ENCODE results near the gene GUK1. TPM values are rescaled to one million over a fixed set of nuclear protein-coding genes. Genes with fewer than 3 reads are reported as not detected.
A peak's percentile ranks its signal among the peaks of the same experiment; 100 is the strongest.

GUK1 gene
- total RNA-seq, 6 experiments from 2014 or later: 215 to 313 (median 247) TPM

DNA sequence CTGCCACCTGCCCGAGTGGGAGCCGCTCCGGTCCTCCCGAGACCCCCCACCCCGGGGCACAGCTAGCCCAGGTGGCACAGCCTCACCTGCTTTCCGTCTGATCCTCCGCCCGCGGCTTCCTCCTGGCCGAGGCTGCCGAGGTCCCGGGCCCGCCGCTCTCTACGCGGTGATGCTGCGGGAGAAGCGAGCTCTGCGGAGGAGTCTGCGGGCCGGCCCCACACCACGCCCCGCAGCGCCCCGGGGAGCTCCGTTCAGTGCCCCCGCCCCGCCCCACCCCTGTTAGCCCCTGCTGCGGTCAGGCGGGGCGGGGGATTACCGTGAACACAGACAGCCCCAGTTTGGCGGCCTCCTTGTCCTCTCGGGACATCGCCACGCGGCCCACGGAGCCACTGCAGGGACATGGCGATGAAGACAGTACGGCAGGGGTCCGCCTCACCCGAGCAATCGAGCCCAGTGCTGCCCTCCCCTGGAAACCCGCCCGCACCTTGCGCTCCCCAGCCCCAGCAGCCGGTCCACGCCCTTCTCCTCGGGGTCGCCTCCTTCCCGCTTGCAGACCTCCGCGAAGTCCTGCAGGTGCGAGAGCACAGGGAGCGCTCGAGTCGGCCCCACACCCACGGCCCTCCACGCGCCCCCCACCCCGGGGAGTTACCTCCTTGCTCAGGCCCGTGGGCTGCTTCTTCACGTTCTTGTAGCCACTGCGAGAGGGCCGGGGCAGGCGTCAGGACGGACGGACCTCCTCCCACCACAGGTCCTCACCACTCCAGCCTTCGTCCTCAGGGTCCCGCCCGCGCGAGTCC, 37.9 kb upstream of the GUK1 start:
- peak overlapping the region; percentile 81 for H3K4me3 Mint-ChIP-seq
- peak overlapping the region; percentile 49; the same call in 1 of the 2 replicates for H3K27ac Mint-ChIP-seq
- peaks cover 13% of the 10 kb centered on the region for H3K27me3 Mint-ChIP-seq (ENCODE audit: insufficient read depth)
- H3K9me3 Mint-ChIP-seq: no peaks in the 10 kb centered on the region
- TF ChIP-seq, protein P1, sequence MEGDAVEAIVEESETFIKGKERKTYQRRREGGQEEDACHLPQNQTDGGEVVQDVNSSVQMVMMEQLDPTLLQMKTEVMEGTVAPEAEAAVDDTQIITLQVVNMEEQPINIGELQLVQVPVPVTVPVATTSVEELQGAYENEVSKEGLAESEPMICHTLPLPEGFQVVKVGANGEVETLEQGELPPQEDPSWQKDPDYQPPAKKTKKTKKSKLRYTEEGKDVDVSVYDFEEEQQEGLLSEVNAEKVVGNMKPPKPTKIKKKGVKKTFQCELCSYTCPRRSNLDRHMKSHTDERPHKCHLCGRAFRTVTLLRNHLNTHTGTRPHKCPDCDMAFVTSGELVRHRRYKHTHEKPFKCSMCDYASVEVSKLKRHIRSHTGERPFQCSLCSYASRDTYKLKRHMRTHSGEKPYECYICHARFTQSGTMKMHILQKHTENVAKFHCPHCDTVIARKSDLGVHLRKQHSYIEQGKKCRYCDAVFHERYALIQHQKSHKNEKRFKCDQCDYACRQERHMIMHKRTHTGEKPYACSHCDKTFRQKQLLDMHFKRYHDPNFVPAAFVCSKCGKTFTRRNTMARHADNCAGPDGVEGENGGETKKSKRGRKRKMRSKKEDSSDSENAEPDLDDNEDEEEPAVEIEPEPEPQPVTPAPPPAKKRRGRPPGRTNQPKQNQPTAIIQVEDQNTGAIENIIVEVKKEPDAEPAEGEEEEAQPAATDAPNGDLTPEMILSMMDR (IDR thresholded peaks at IDR 0.05): peak; percentile 62
- no peak for DNase-seq
- peaks cover 23% of the 10 kb centered on the region for H3K4me1 Mint-ChIP-seq (ENCODE audit: low read depth)
- peaks cover 17% of the 10 kb centered on the region for H3K36me3 Mint-ChIP-seq (ENCODE audit: low read depth)

DNA sequence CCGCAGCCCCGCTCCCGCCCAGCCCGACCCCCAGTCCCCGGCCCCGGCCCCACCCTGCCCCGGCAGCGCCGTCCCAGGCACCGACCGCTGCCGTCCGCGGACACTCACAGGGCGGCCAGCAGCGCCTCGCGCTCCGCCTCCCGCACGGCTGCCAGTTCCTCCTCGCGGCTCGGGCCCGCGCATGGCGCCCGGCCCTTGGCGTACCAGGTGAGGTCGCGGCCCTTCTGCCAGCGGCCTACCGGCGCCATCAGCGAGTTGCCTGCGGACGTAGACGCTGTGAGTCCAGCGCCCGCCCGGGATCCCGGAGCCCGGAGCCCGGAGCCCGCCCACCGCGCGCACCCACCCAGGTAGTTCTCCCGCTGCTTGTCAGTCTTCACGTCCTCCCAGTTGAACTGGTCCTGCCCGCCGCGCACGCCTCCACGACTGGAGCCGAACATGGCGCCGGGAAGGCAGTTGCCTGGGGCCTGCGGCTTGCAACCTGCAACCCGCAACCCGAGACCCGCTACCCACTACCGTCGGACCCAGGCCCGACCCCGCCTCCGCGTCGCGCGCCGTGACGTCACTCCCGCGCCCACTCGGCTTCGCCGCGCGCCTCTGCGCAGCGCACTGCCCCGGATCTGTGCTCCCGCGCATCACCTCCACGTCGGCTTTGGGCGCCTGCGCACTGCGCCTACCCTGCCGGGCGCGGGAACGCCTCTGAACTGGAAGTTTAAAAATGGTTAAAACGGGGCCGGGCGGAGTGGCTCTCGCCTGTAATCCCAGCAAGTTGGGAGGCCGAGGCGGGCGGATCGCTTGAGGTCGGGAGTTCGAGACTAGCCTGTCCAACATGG, 37.1 kb upstream of the GUK1 start, which contains the start of gene C1orf35:
Gene C1orf35 (minus strand): TSS at position 535 of the 830 bp plus-strand sequence. CDS start 98 bp downstream, at position 437.
- DNase-seq: peak; percentile 88
- Mint-ChIP-seq H3K4me1 (ENCODE audit: low read depth) (peaks cover 26% of the 10 kb centered on the region), H3K27me3 (ENCODE audit: insufficient read depth) (peaks cover 13% of the 10 kb centered on the region), H3K36me3 (ENCODE audit: low read depth) (peaks cover 10% of the 10 kb centered on the region; the same call in 1 of the 2 replicates), H3K4me3 (peak within 1 kb of the TSS; percentile 93), H3K27ac (peak within 1 kb of the TSS; percentile 84), H3K9me3 (no peaks in the 10 kb centered on the region)
- TF ChIP-seq, protein P1 (IDR thresholded peaks at IDR 0.05): no peak

DNA sequence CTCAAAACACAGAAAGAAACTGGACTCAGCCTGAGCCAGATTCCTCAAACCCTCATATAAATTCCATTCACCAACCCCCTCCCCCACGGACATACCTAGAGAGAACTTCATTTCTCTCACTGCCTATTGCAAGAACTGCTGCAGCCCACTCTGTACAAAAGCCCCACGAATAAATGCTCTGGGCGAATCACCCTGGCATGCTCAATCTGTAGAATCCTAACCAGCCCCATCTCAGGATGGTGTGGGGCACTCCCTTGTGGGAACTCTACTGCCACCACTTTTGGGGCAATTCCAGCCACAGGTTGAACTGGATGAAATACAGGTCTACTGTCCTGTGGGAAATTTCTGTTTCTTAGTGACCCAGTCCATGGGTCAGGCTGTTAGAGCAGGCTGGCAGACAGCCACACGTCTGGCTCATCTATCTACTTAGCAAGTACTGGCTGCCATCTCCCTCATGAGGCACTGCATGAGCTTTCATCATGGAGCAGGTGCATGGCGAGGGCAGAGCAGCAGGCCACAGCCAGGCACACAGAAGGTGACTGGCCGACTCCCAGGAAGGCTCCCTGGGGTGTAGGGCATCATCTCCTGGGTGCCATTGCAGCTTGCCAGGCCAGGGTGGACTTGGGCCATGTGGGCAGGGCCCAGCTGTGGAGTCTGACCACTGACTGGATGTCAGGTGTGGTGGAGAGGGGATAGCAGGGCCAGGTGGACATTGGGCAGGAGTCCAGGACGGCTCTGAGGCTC, 35.4 kb upstream of the GUK1 start:
- Mint-ChIP-seq H3K27me3 (ENCODE audit: insufficient read depth) (peaks cover 11% of the 10 kb centered on the region), H3K9me3 (no peaks in the 10 kb centered on the region), H3K4me1 (ENCODE audit: low read depth) (peaks cover 34% of the 10 kb centered on the region), H3K36me3 (ENCODE audit: low read depth) (no peaks in the 10 kb centered on the region), H3K27ac (peak overlapping the region; percentile 84), H3K4me3 (peak overlapping the region; percentile 93)
- TF ChIP-seq, protein P1 (IDR thresholded peaks at IDR 0.05): no peak
- DNase-seq: no peak

DNA sequence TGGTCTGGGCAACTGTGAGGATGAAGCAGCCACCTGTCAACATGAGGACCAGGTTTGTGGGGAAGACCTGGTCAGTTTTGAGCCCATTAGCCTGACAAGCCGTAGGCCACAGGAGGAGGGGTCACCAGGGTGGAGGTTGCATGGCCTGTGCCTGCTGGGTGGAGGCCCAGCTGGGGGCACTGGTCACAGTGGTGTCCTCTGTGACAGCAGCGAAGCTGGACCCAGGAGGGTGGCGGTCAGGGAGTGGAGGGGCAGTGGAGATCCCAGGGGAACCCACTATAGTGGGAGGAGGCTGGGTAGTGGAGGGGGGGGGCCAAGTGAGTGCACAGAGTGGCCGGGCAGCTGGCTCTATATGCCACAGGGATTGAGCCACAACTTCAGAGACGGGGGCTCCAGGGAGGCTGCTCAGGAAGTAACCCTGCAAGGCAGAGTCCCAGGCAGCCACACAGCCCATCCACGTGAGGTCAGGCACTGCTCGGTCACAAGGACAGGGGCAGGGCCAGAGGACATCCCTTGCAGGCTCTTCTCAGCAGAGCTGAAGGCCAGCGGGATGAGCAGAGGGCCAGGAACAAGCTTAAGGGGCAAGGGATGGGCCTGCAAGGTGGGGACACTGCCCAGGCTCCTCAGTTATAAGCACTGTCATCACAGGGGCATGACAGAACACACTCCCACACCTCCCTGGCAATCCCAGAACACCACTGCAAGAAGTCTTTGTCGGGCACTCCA, 34.6 kb upstream of the GUK1 start:
- H3K9me3 Mint-ChIP-seq: no peaks in the 10 kb centered on the region
- H3K27me3 Mint-ChIP-seq (ENCODE audit: insufficient read depth): peaks cover 13% of the 10 kb centered on the region
- peaks cover 41% of the 10 kb centered on the region for H3K4me1 Mint-ChIP-seq (ENCODE audit: low read depth)
- H3K4me3 Mint-ChIP-seq: no peak overlapping the region
- TF ChIP-seq, protein P1 (IDR thresholded peaks at IDR 0.05): no peak
- no peak overlapping the region for H3K27ac Mint-ChIP-seq
- no peak for DNase-seq
- no peaks in the 10 kb centered on the region for H3K36me3 Mint-ChIP-seq (ENCODE audit: low read depth)

Data from HFFc6 (cell line).